ENCODE measurements around the gene HOXA3. TPM values are rescaled to one million over a fixed set of nuclear protein-coding genes. Genes with fewer than 3 reads are reported as not detected.

HOXA3 gene
- total RNA-seq, 1 donor from 2014 or later, result not detected

DNA sequence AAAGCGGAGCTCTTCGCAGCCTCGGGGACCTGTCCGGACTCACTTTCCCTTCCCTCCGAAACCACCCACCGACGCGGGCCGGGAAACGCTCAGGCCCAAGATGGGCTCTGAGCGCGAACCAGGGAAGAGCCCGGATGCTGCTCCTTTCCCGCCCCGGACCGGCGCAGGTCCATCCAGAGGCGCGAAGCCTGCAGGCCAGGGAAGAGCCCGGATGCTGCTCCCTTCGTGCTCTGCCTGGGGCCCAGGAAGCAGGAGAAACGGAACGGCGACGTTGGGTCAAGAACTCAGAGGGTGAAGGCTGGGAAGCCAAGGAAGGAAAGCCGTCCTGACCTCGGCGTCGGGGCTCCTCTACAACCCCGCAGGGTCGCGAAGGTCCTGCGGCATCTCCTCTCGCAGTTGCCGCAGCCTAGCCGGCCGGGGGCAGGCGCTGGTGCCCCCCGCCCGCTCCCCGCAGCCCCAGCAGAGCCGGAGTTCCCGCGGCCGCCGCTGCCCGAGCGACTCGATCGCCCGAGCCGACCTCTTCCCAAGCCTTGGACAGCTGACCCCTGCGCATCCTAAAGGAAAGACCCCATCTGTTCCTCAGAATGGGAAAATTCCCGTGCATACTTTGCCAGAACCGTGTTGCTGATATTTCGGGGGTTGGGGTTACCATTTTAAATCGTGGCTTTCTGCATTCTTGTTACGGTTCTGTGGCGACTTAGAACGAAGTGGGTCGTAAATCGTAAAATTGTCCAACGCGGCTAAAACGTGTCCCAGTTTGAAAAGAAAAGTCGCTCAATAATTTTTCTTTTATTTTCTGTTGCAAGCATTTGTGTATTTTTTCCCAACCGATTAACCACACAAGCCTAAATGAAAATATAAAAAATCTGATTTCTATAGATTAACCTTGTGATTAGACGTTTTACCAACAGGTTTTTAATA lies 64.1 kb downstream of the HOXA3 start:
- peaks cover 55% of the 10 kb centered on the region for H3K27me3 ChIP-seq (ENCODE audit: insufficient read depth, low read length)
- H3K4me2 ChIP-seq (ENCODE audit: low read length), result peak overlapping the region; percentile 41
- H3K9ac ChIP-seq (ENCODE audit: low read length), result no peak overlapping the region
- no peaks in the 10 kb centered on the region for H3K36me3 ChIP-seq (ENCODE audit: insufficient read depth, low read length)
- H3K4me1 ChIP-seq (ENCODE audit: insufficient read depth, low read length), result no peaks in the 10 kb centered on the region
- DNase-seq (ENCODE audit: low read depth), result no peak
- Mint-ChIP-seq H3K27ac (ENCODE audit: unreplicated experiment) (no peak overlapping the region), H3K4me3 (ENCODE audit: unreplicated experiment) (no peak overlapping the region), H3K9me3 (ENCODE audit: unreplicated experiment) (peaks cover 15% of the 10 kb centered on the region), H3K4me1 (ENCODE audit: low read depth, unreplicated experiment) (no peaks in the 10 kb centered on the region), H3K36me3 (ENCODE audit: low read depth, unreplicated experiment) (no peaks in the 10 kb centered on the region), H3K27me3 (ENCODE audit: low read depth, unreplicated experiment) (peaks cover 82% of the 10 kb centered on the region)
- H3K4me3 ChIP-seq (ENCODE audit: insufficient read depth, low read depth, low read length), result no peak overlapping the region
- peak overlapping the region; percentile 50 for H2AFZ ChIP-seq (ENCODE audit: low read depth, low read length)
- no peak for FAIRE-seq
- no peaks in the 10 kb centered on the region for H3K9me3 ChIP-seq (ENCODE audit: insufficient read depth, low read depth, low read length)
- TF ChIP-seq, protein P1, sequence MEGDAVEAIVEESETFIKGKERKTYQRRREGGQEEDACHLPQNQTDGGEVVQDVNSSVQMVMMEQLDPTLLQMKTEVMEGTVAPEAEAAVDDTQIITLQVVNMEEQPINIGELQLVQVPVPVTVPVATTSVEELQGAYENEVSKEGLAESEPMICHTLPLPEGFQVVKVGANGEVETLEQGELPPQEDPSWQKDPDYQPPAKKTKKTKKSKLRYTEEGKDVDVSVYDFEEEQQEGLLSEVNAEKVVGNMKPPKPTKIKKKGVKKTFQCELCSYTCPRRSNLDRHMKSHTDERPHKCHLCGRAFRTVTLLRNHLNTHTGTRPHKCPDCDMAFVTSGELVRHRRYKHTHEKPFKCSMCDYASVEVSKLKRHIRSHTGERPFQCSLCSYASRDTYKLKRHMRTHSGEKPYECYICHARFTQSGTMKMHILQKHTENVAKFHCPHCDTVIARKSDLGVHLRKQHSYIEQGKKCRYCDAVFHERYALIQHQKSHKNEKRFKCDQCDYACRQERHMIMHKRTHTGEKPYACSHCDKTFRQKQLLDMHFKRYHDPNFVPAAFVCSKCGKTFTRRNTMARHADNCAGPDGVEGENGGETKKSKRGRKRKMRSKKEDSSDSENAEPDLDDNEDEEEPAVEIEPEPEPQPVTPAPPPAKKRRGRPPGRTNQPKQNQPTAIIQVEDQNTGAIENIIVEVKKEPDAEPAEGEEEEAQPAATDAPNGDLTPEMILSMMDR (IDR thresholded peaks at IDR 0.05; ENCODE audit: insufficient read depth, low read depth, low read length), result no peak
- TF ChIP-seq EZH2 (IDR thresholded peaks at IDR 0.05; ENCODE audit: insufficient read depth, low read length), result peak; percentile 40
- no peaks in the 10 kb centered on the region for H3K79me2 ChIP-seq (ENCODE audit: insufficient read depth, low read length)
- no peak overlapping the region for H3K27ac ChIP-seq (ENCODE audit: low read depth, low read length)
- no peaks in the 10 kb centered on the region for H4K20me1 ChIP-seq (ENCODE audit: insufficient read depth, low read length)

- Histone ChIP-seq H3K36me3 (ENCODE audit: insufficient read depth, low read length) (no peaks in the 10 kb centered on the region), H3K4me2 (ENCODE audit: low read length) (no peak overlapping the region), H3K27ac (ENCODE audit: low read depth, low read length) (no peak overlapping the region), H3K4me1 (ENCODE audit: insufficient read depth, low read length) (no peaks in the 10 kb centered on the region), H3K4me3 (ENCODE audit: insufficient read depth, low read depth, low read length) (no peak overlapping the region), H3K9me3 (ENCODE audit: insufficient read depth, low read depth, low read length) (no peaks in the 10 kb centered on the region), H3K27me3 (ENCODE audit: insufficient read depth, low read length) (peaks cover 14% of the 10 kb centered on the region), H4K20me1 (ENCODE audit: insufficient read depth, low read length) (no peaks in the 10 kb centered on the region), H3K9ac (ENCODE audit: low read length) (no peak overlapping the region), H2AFZ (ENCODE audit: low read depth, low read length) (no peak overlapping the region), H3K79me2 (ENCODE audit: insufficient read depth, low read length) (no peaks in the 10 kb centered on the region)
- TF ChIP-seq, protein P1 (IDR thresholded peaks at IDR 0.05; ENCODE audit: insufficient read depth, low read depth, low read length), result no peak
- no peak for TF ChIP-seq EZH2 (IDR thresholded peaks at IDR 0.05; ENCODE audit: insufficient read depth, low read length)
- peaks cover 40% of the 10 kb centered on the region for H3K27me3 Mint-ChIP-seq (ENCODE audit: low read depth, unreplicated experiment)
- no peak for FAIRE-seq
- no peak overlapping the region for H3K27ac Mint-ChIP-seq (ENCODE audit: unreplicated experiment)
- peaks cover 11% of the 10 kb centered on the region for H3K9me3 Mint-ChIP-seq (ENCODE audit: unreplicated experiment)
- DNase-seq (ENCODE audit: low read depth), result no peak
- no peaks in the 10 kb centered on the region for H3K36me3 Mint-ChIP-seq (ENCODE audit: low read depth, unreplicated experiment)
- H3K4me3 Mint-ChIP-seq (ENCODE audit: unreplicated experiment), result no peak overlapping the region
- peaks cover 8% of the 10 kb centered on the region for H3K4me1 Mint-ChIP-seq (ENCODE audit: low read depth, unreplicated experiment)
Measured at GRCh38 chr7:27083646-27084045, 68.7 kb downstream of the HOXA3 start.

- H3K36me3 ChIP-seq (ENCODE audit: insufficient read depth, low read length), result no peaks in the 10 kb centered on the region
- no peak overlapping the region for H3K27ac Mint-ChIP-seq (ENCODE audit: unreplicated experiment)
Measured at GRCh38 chr7:27082171-27082570, 70.2 kb downstream of the HOXA3 start.

More at GRCh38 chr7:27082171-27082570, 70.2 kb downstream of the HOXA3 start:
- H4K20me1 ChIP-seq (ENCODE audit: insufficient read depth, low read length), result no peaks in the 10 kb centered on the region
- no peak overlapping the region for H3K27ac ChIP-seq (ENCODE audit: low read depth, low read length)
- Mint-ChIP-seq H3K4me3 (ENCODE audit: unreplicated experiment) (no peak overlapping the region), H3K27me3 (ENCODE audit: low read depth, unreplicated experiment) (peaks cover 28% of the 10 kb centered on the region), H3K4me1 (ENCODE audit: low read depth, unreplicated experiment) (peaks cover 8% of the 10 kb centered on the region), H3K9me3 (ENCODE audit: unreplicated experiment) (peaks cover 2% of the 10 kb centered on the region), H3K36me3 (ENCODE audit: low read depth, unreplicated experiment) (no peaks in the 10 kb centered on the region)
- no peak for FAIRE-seq
- H3K79me2 ChIP-seq (ENCODE audit: insufficient read depth, low read length), result no peaks in the 10 kb centered on the region
- no peak overlapping the region for H3K4me3 ChIP-seq (ENCODE audit: insufficient read depth, low read depth, low read length)
- H3K27me3 ChIP-seq (ENCODE audit: insufficient read depth, low read length), result no peaks in the 10 kb centered on the region
- H3K4me1 ChIP-seq (ENCODE audit: insufficient read depth, low read length), result no peaks in the 10 kb centered on the region
- H3K4me2 ChIP-seq (ENCODE audit: low read length), result no peak overlapping the region
- no peak for DNase-seq (ENCODE audit: low read depth)
- H2AFZ ChIP-seq (ENCODE audit: low read depth, low read length), result no peak overlapping the region
- no peaks in the 10 kb centered on the region for H3K9me3 ChIP-seq (ENCODE audit: insufficient read depth, low read depth, low read length)
- no peak overlapping the region for H3K9ac ChIP-seq (ENCODE audit: low read length)
- TF ChIP-seq, protein P1 (IDR thresholded peaks at IDR 0.05; ENCODE audit: insufficient read depth, low read depth, low read length), result no peak
- TF ChIP-seq EZH2 (IDR thresholded peaks at IDR 0.05; ENCODE audit: insufficient read depth, low read length), result no peak
